ENCODE measurements around the gene LSM14B.

- TF ChIP-seq, protein P1, sequence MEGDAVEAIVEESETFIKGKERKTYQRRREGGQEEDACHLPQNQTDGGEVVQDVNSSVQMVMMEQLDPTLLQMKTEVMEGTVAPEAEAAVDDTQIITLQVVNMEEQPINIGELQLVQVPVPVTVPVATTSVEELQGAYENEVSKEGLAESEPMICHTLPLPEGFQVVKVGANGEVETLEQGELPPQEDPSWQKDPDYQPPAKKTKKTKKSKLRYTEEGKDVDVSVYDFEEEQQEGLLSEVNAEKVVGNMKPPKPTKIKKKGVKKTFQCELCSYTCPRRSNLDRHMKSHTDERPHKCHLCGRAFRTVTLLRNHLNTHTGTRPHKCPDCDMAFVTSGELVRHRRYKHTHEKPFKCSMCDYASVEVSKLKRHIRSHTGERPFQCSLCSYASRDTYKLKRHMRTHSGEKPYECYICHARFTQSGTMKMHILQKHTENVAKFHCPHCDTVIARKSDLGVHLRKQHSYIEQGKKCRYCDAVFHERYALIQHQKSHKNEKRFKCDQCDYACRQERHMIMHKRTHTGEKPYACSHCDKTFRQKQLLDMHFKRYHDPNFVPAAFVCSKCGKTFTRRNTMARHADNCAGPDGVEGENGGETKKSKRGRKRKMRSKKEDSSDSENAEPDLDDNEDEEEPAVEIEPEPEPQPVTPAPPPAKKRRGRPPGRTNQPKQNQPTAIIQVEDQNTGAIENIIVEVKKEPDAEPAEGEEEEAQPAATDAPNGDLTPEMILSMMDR (IDR thresholded peaks at IDR 0.05) = no peak
- no peak for TF ChIP-seq EP300 (IDR thresholded peaks at IDR 0.05)
- no peak for TF ChIP-seq POLR2A (IDR thresholded peaks at IDR 0.05)
These were observed 25.6 kb upstream of the LSM14B start for GRCh38 chr20:62096421-62097380.
